HFFc6 (cell line): ENCODE measurements around the gene COG5. TPM values are rescaled to one million over a fixed set of nuclear protein-coding genes. Genes with fewer than 3 reads are reported as not detected.
A peak's percentile ranks its signal among the peaks of the same experiment; 100 is the strongest.

Experiments
- DNase-seq: peaks from one replicate; pipeline ENCODE4 v3.0.0-alpha.2; 2018
- H3K27ac Mint-ChIP-seq: 2 replicates; pipeline ENCODE4 v1.8.0; 2020; ENCODE audit warnings: mild to moderate bottlenecking, mixed read lengths
- H3K27me3 Mint-ChIP-seq: 2 replicates; pipeline ENCODE4 v1.8.0; 2021; ENCODE audit warnings: mild to moderate bottlenecking, moderate library complexity, mixed read lengths; ENCODE audit not compliant: insufficient read depth
- H3K36me3 Mint-ChIP-seq: 2 replicates; pipeline ENCODE4 v1.8.0; 2021; ENCODE audit warnings: low read depth, mixed read lengths
- H3K4me1 Mint-ChIP-seq: 2 replicates; pipeline ENCODE4 v1.8.0; 2020; ENCODE audit warnings: low read depth, mixed read lengths
- H3K4me3 Mint-ChIP-seq: 2 replicates; pipeline ENCODE4 v1.8.0; 2020; ENCODE audit warnings: mild to moderate bottlenecking, moderate library complexity, mixed read lengths
- H3K9me3 Mint-ChIP-seq: 2 replicates; pipeline ENCODE4 v1.8.0; 2020; ENCODE audit warnings: mild to moderate bottlenecking, mixed read lengths
- CTCF ChIP-seq: fragments of 200-600 bp; sonication (generic); IDR thresholded peaks from 2 replicates; pipeline ENCODE4 v1.5.0; 2021; ENCODE audit warnings: antibody characterized with exemption, mild to moderate bottlenecking
- total RNA-seq, 6 experiments: library from RNA; stranded (reverse); fragmentation: NEBNext Ultra II Directional; extraction: Animal tissue kit (Norgen Biotek cat#: 25700); gene quantifications; 2 replicates in 1 of 6; 3 replicates in 5 of 6; pipeline ENCODE4 v1.2.3, GENCODE V29; 2021

Gene COG5
- total RNA-seq, 6 experiments from 2014 or later, result 25.6 to 34.8 (median 31.6) TPM

DNA sequence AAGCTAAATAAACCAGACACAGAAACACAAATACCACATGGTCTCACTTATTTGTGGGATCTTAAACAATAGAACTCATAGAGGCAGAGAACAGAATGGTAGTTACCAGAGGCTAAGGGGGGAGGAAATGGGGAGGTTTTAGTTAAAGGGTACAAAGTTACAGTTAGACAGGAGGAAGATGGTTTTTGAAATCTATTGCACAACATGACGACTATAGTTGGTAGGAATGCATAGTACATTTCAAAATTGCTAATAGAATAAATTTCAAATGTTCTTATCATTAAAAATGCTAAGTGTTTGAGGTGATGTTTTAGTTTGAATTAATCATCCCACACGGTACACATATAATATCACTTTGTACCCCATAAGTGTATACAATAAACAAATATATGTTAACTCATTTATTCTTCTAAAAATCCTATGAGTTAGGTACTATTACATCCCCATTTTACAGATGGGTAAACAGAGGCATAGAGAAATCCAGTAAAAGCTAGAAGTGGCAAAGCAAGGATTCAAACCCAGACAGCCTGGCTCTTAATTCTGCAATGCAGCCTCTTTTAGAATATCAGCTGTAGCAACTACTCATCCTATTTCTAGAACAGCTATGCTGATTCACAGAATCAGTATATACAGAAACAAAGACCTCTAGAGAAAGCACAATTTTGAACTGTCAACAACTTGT, 344.0 kb downstream of the COG5 start:
- Mint-ChIP-seq H3K27me3 (no peaks in the 10 kb centered on the region), H3K27ac (no peak overlapping the region), H3K9me3 (no peaks in the 10 kb centered on the region), H3K4me1 (peaks cover 11% of the 10 kb centered on the region; the same call in 1 of the 2 replicates), H3K4me3 (no peak overlapping the region), H3K36me3 (peaks cover 5% of the 10 kb centered on the region)
- no peak for DNase-seq
- no peak for TF ChIP-seq CTCF

DNA sequence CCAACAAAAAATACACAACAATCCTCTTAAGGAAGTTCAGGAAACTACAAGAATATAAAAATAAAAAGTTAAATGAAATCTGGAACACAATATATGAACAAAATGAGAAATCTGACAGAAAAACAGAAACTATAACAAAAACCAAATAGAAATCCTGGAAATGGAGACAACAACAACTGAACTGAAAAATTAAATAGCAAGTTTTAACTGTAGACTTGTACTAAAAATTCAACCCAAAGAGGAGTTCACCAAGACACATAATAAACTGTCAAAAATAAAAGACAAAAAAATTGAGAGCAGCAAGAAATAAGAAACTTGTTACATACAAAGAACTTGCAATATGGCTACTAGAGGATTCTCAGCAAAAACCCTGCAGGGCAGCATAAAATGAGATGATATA, 349.8 kb downstream of the COG5 start:
- peaks cover 1% of the 10 kb centered on the region for H3K27me3 Mint-ChIP-seq
- TF ChIP-seq CTCF, result no peak
- no peak for DNase-seq
- H3K36me3 Mint-ChIP-seq, result peaks cover 22% of the 10 kb centered on the region
- no peaks in the 10 kb centered on the region for H3K4me1 Mint-ChIP-seq
- H3K4me3 Mint-ChIP-seq, result no peak overlapping the region
- no peak overlapping the region for H3K27ac Mint-ChIP-seq
- H3K9me3 Mint-ChIP-seq, result no peaks in the 10 kb centered on the region

DNA sequence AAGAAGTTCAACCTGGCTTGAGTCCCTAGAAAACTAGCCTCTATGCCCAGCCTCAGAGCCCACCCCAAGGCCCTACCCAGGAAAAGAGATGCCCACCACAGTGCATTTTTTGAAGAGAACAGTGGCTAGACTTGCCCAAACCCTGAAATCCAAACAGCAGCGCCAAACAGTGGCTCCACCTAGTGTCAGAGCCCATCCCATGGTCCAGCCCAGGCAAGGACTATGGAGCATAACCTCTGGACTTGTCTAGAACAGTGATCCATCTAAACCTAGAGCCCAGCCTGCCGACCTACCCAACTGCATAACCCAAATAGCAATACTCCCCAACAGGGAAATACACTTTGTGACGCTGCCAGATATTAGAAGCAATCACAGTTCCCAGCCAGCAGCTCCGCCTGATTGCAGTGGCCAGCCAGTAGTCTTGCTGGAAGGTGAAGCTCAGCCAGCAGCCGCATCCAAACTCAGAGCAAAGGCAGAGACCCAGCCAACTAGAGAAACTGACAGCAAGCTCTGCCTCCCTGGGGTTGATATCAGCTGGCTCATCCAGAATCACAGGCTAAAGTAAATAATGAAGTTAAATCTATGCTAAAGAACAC, 350.4 kb downstream of the COG5 start:
- DNase-seq, result no peak
- Mint-ChIP-seq H3K4me1 (peaks cover 4% of the 10 kb centered on the region), H3K9me3 (no peaks in the 10 kb centered on the region), H3K27me3 (peaks cover 1% of the 10 kb centered on the region), H3K4me3 (no peak overlapping the region), H3K36me3 (peaks cover 23% of the 10 kb centered on the region), H3K27ac (no peak overlapping the region)
- TF ChIP-seq CTCF, result 0 out of 2 replicates have a peak, but pooled peaks have one; percentile 17

DNA sequence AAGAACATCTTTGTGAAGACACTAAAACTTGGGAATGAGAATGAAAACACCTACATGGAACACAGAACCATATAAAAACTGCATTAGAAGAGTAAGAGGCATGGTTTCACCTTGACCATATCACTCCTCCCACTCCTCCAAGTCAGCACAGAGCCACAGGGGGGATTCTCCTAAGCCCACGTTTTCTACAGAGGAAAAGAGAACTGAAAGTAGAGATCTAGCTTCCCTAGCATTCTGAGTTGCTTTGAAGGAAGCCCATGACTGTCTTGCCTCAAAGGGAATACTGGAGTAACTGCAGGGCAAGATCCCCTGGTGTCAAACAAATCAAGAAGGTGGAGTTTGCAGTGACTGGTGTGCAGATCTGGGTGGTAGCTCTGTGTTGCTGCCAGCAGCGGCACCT, 351.0 kb downstream of the COG5 start:
- Mint-ChIP-seq H3K27ac (no peak overlapping the region), H3K9me3 (no peaks in the 10 kb centered on the region), H3K36me3 (peaks cover 23% of the 10 kb centered on the region), H3K27me3 (peaks cover 1% of the 10 kb centered on the region), H3K4me1 (peaks cover 9% of the 10 kb centered on the region), H3K4me3 (no peak overlapping the region)
- no peak for DNase-seq
- TF ChIP-seq CTCF, result no peak

DNA sequence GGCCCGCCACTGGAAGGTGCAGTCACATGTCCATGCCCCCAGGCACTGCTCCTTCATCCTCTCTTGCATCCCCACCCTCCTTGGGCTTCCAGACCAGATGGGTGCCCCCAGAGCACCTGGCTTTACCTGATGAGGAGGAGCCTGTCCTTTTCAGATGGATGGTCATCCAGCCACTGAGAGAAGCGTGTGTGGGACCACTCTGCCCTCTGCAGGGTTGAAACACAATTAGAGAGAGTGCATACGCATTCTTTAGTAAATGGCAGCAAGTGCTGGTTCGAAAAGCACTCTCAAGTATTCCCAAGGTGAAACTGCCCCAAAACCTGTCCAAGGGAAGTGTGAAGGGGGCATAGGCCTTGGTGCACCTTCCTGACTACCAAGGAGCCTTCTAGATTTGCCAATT, 353.3 kb downstream of the COG5 start:
- no peaks in the 10 kb centered on the region for H3K9me3 Mint-ChIP-seq
- H3K27me3 Mint-ChIP-seq, result peaks cover 1% of the 10 kb centered on the region
- H3K36me3 Mint-ChIP-seq, result peaks cover 27% of the 10 kb centered on the region
- TF ChIP-seq CTCF, result no peak
- no peak overlapping the region for H3K4me3 Mint-ChIP-seq
- H3K4me1 Mint-ChIP-seq, result peaks cover 19% of the 10 kb centered on the region
- no peak overlapping the region for H3K27ac Mint-ChIP-seq
- no peak for DNase-seq
